Subcutaneous adipose tissue (tissue), 4 donors: Measurements from ENCODE around the gene CCDC187. TPM values are rescaled to one million over a fixed set of nuclear protein-coding genes. Genes with fewer than 3 reads are reported as not detected.

Experiments used
- total RNA-seq, 4 donors: library from RNA; depleted of rRNA; stranded (reverse); fragments of >200 nt; gene quantifications; one replicate each; pipeline ENCODE4 v1.1.0, GENCODE V29; 2016
- TF ChIP-seq, protein P1 (sequence below): fragments of 450-650 bp; IDR thresholded peaks from one replicate; pipeline ENCODE4 v1.5.1; 2016; ENCODE audit warnings: low read depth, mild to moderate bottlenecking, control low read depth, antibody characterized with exemption, moderate library complexity

The CCDC187 gene
- total RNA-seq, 4 donors from 2014 or later: not detected

DNA sequence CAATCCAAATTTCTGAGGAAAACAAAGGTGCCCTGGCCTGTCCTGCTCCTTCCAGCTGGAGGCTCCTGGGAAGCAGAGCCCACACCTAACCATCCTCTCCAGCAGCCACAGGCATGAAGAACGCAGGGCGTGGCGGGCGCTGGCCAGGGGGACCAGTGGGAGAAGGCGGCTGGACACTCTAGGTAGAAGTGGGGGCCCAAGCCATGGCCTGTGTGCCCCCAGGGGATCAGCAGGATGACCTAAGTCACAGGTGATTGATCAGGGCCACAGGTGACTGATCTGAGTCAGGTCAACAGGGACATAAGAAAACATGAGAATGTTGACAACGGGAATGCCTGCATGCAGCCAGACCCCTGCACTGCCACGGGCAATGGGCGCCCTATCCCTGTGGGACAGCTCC is 61.6 kb downstream of the CCDC187 start:
- TF ChIP-seq, protein P1, sequence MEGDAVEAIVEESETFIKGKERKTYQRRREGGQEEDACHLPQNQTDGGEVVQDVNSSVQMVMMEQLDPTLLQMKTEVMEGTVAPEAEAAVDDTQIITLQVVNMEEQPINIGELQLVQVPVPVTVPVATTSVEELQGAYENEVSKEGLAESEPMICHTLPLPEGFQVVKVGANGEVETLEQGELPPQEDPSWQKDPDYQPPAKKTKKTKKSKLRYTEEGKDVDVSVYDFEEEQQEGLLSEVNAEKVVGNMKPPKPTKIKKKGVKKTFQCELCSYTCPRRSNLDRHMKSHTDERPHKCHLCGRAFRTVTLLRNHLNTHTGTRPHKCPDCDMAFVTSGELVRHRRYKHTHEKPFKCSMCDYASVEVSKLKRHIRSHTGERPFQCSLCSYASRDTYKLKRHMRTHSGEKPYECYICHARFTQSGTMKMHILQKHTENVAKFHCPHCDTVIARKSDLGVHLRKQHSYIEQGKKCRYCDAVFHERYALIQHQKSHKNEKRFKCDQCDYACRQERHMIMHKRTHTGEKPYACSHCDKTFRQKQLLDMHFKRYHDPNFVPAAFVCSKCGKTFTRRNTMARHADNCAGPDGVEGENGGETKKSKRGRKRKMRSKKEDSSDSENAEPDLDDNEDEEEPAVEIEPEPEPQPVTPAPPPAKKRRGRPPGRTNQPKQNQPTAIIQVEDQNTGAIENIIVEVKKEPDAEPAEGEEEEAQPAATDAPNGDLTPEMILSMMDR: no peak

DNA sequence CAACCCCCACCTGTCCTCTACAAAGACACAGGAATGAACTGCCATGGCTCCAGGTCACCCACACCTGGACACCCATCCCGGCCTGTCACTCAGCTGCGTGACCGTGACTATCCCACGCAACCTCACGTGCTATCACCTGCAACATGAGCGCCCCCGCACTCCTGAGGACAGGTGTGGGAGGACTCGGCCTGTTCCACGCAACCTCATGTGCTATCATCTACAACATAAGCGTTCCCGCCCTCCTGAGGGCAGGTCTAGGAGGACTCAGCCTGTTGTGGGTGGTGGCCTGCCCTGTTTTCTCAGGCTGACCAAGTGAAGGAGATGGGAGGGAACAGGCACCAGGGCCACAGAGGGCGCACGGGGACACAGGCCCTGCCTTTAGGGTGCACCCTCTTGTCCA is 62.4 kb downstream of the CCDC187 start:
- TF ChIP-seq, protein P1: no peak

DNA sequence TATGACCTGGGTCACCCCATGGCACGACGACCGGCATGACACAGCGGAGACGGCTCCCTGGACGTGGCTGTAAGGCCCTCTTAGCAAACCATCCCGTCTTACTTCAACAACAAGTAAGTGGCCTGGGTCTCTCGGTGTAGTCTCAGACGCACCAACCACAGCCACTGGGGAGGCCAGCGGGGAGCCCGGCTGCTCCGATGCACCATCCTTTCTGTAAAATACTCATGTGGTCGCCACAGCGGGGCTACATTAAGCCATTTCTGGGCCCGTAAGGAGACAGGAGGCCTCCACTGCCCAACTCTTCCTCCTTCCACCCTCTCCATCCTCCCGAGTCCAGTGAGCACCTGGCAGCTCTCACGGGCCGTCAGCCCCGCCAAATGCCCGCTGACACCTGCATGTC is 63.0 kb downstream of the CCDC187 start:
- TF ChIP-seq, protein P1: no peak

DNA sequence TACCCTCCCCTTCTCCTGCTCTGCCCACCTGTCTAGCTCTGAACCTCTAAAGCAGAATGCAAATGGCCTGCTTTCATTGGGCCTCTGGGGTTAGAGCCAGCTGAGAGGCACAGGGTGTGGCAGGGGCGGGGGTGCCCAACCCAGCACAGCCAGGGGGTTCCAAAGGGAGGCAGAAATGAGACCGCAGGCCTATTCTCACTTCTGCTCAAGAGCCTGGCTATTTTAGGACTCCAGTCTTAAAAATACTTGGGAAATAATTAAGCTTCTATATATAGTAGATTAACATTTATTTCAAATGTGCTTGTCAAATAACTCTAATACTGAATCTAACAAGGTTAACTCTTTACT is 63.9 kb downstream of the CCDC187 start:
- TF ChIP-seq, protein P1: no peak

DNA sequence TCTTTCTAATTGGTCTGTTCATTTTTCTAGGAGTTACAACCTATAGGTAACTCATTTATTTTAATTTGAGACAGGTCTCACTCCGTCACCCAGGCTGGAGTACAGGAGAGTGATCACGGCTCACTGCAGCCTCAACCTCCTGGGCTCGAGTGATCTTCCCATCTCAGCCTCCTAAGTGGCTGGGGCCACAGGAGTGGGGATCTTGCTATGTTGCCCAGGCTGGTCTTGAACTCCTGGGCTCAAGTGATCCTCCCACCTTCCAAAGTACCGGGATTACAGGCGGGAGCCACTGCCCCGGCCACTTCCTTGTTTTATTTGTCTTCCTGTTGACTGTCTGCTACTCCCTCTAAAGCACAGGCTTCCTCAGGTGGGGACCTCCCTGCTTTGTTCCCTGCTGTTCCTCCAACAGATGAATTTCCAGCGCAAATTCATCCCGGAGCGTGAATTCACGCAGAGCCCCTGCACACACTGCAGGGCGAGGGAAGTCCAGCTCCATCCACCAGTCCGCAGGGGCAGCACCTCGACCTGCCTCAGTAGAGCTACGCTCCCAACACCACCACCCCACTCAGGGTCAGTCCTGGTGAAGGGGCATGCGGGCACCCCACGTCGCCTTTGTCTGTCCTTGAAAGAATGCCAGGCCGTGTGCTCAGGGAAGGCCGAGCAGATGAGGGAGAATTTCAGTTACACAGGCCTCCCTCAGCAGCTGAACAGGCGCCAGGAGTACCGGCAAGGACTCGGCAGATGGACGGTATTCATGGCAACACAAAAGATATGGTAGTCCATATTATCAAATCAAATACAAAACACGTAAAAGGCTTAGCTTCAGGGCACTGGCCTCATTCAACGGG is 64.5 kb downstream of the CCDC187 start:
- TF ChIP-seq, protein P1: no peak

DNA sequence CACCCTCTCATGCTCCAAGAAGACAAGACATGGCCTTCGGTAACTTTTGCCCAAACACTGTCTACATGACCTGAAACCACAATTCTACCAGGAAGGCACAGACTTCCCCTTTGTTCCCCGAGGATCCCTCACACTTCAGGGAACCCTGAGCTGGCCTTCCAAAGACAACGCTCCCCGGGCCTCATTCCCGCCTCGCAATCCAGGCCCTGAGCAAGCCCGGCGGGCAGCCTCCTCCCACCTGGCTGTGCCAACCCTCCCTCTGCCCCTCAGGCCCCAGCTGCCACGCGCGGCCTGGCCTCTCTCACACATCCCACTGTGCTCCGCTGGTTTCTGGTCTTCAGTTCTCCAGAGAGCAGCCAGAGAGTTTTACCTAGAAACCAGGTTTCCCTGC is 65.6 kb downstream of the CCDC187 start:
- TF ChIP-seq, protein P1: no peak

DNA sequence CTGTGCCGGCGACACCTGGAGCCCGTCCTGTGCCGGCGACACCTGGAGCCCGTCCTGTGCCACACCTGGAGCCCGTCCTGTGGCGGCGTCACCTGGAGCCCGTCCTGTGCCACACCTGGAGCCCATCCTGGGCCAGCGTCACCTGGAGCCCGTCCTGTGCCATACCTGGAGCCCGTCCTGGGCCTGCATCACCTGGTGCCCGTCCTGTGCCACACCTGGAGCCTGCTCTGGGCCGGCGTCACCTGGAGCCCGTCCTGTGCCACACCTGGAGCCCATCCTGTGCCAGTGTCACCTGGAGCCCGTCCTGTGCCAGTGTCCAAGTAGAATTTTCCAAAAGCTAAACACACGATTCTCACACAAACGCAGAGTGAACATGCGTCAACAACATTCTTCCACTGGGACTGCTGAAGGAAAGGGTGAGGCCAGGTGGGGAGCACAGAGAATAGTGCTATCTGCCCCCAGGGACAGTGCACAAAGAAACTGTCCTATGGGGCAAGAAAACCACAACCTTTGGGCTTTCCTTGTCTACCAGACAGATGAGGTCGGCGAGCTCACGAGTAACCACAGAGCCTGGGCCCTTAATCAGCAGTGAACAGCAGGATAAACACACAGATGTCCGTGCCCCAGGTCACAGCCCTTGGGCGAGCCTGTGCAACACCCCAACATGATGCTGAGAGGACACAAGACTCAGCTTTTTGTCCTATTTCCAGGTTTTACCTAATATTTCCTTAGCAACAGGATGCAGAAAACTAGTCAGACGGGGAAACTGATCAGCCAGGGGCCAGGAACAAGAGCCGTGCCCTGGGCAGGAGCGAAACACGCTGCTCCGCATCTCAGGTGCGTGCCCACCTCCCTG is 66.2 kb downstream of the CCDC187 start:
- TF ChIP-seq, protein P1: no peak
